K562 (cell line): ENCODE measurements around the gene GRK4. TPM values are rescaled to one million over a fixed set of nuclear protein-coding genes. Genes with fewer than 3 reads are reported as not detected.

Source experiments
- CC2D1A ChIP-seq: fragments of 450-650 bp; IDR thresholded peaks from 2 replicates; pipeline ENCODE4 v1.6.1; 2017; ENCODE audit warnings: mild to moderate bottlenecking
- ELK1 ChIP-seq: sonication (generic); formaldehyde crosslinking; IDR thresholded peaks from 2 replicates; pipeline ENCODE4 v1.8.1; 2022; ENCODE audit warnings: missing genetic modification reagents
- HCFC1 ChIP-seq: IDR thresholded peaks from 2 replicates; pipeline ENCODE4 v1.6.1; 2012; ENCODE audit warnings: low read depth, low read length, improper control_type of control experiment
- HDAC2 ChIP-seq: fragments of 450-650 bp; IDR thresholded peaks from 2 replicates; pipeline ENCODE4 v1.6.1; 2016; ENCODE audit warnings: mild to moderate bottlenecking
- HLTF ChIP-seq: fragments of 450-650 bp; IDR thresholded peaks from 2 replicates; pipeline ENCODE4 v1.6.1; 2016
- LARP7 ChIP-seq: fragments of 450-650 bp; IDR thresholded peaks from 2 replicates; pipeline ENCODE4 v1.6.1; 2016
- MCM5 ChIP-seq: fragments of 450-650 bp; IDR thresholded peaks from 2 replicates; pipeline ENCODE4 v1.6.1; 2016; ENCODE audit warnings: low read depth
- NFE2 ChIP-seq: IDR thresholded peaks from 2 replicates; pipeline ENCODE4 v1.6.1; 2014; ENCODE audit warnings: antibody characterized with exemption, low read depth
- NFXL1 ChIP-seq: fragments of 450-650 bp; formaldehyde crosslinking; IDR thresholded peaks from 2 replicates; pipeline ENCODE4 v1.4.0; 2021; ENCODE audit warnings: mild to moderate bottlenecking
- NUFIP1 ChIP-seq: fragments of 450-650 bp; IDR thresholded peaks from 2 replicates; pipeline ENCODE4 v1.6.1; 2018; ENCODE audit not compliant: partially characterized antibody
- PRPF4 ChIP-seq: fragments of 200-400 bp; formaldehyde crosslinking; IDR thresholded peaks from one replicate; pipeline ENCODE4 v1.6.1; 2017; ENCODE audit warnings: low read length, low read depth, mild to moderate bottlenecking; ENCODE audit not compliant: insufficient read depth, poor library complexity, severe bottlenecking
- SNIP1 ChIP-seq: fragments of 450-650 bp; IDR thresholded peaks from 2 replicates; pipeline ENCODE4 v1.7.1; 2017; ENCODE audit warnings: low read depth, mild to moderate bottlenecking
- SP1 ChIP-seq: sonication (generic); formaldehyde crosslinking; IDR thresholded peaks from 2 replicates; pipeline ENCODE4 v1.8.1; 2022; ENCODE audit warnings: mild to moderate bottlenecking, missing genetic modification reagents
- TFE3 ChIP-seq: fragments of 450-650 bp; formaldehyde crosslinking; IDR thresholded peaks from 2 replicates; pipeline ENCODE4 v1.4.0; 2020; ENCODE audit warnings: mild to moderate bottlenecking, mixed read lengths
- THAP12 ChIP-seq: fragments of 250-450 bp; sonication (Bioruptor Pico); IDR thresholded peaks from 2 replicates; pipeline ENCODE4 v1.9.0; 2021; ENCODE audit warnings: mild to moderate bottlenecking, inconsistent platforms
- THAP7 ChIP-seq: fragments of 250-450 bp; sonication (Bioruptor Pico); IDR thresholded peaks from 2 replicates; pipeline ENCODE4 v1.5.0; 2021
- ZNF143 ChIP-seq: sonication (generic); formaldehyde crosslinking; IDR thresholded peaks from 2 replicates; pipeline ENCODE4 v1.9.0; 2022; ENCODE audit warnings: mild to moderate bottlenecking, missing genetic modification reagents
- polyA plus RNA-seq, 8 experiments: library from polyadenylated mRNA; depleted of rRNA in 4 of 8; stranded (reverse) in 5 of 8; unstranded in 3 of 8; fragments of >200 nt; fragmentation: Nextera tagmentation in 2 of 8; fragmentation: Illumina TruSeq in 1 of 8; extraction: Ambion mirVana in 2 of 8; extraction: Trizol in 1 of 8; gene quantifications; 2 replicates each; pipeline versions ENCODE4 v1.2.1 to v1.2.3, GENCODE V29; 2011 to 2014; ENCODE audit warnings: inconsistent platforms in 1 of 8, missing spikeins in 1 of 8
- total RNA-seq, 7 experiments: library from RNA; depleted of rRNA in 6 of 7; stranded (reverse); fragments of >200 nt in 6 of 7; fragmentation: Illumina TruSeq in 2 of 7; extraction: Trizol in 2 of 7; gene quantifications; 2 replicates each; pipeline versions ENCODE4 v1.2.1 to v1.2.3, GENCODE V29; 2011 to 2021; ENCODE audit warnings: low replicate concordance in 1 of 7
- TF ChIP-seq, protein P1 (sequence below): sonication (generic); formaldehyde crosslinking; IDR thresholded peaks from 2 replicates; pipeline ENCODE4 v1.8.0; 2022; ENCODE audit warnings: missing genetic modification reagents, mild to moderate bottlenecking, moderate library complexity, borderline replicate concordance
- TF ChIP-seq, protein P2 (sequence below): fragments of 450-650 bp; IDR thresholded peaks from 2 replicates; pipeline ENCODE4 v1.7.1; 2018; ENCODE audit warnings: mild to moderate bottlenecking, low read depth; ENCODE audit not compliant: partially characterized antibody

The GRK4 gene
- total and polyA plus RNA-seq, 9 of the 15 experiments (the other 6 are each of a cell fraction or from before 2014, with no cell fraction given): 1.1 to 4.8 (median 2.6) TPM

GRCh38 chr4:2934813-2935761, 28.3 kb upstream of the GRK4 start (continued):
- TF ChIP-seq NFXL1 (no peak), LARP7 (no peak), SNIP1 (no peak), SP1 (CRISPR knock-in tag) (peak; percentile 85), ELK1 (CRISPR knock-in tag) (no peak), ZNF143 (CRISPR knock-in tag) (no peak; the same call in 1 of the 2 replicates), NFE2 (no peak), NUFIP1 (no peak), HDAC2 (no peak), TFE3 (no peak), HLTF (no peak), HCFC1 (peak; percentile 61), THAP12 (CRISPR knock-in tag) (peak; percentile 83; the same call in 1 of the 2 replicates), PRPF4 (no peak), CC2D1A (no peak), THAP7 (CRISPR knock-in tag) (no peak; the same call in 1 of the 2 replicates), MCM5 (no peak)
- TF ChIP-seq, protein P1, sequence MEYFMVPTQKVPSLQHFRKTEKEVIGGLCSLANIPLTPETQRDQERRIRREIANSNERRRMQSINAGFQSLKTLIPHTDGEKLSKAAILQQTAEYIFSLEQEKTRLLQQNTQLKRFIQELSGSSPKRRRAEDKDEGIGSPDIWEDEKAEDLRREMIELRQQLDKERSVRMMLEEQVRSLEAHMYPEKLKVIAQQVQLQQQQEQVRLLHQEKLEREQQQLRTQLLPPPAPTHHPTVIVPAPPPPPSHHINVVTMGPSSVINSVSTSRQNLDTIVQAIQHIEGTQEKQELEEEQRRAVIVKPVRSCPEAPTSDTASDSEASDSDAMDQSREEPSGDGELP (CRISPR knock-in tag): peak; percentile 49; the same call in 1 of the 2 replicates
- TF ChIP-seq, protein P2, sequence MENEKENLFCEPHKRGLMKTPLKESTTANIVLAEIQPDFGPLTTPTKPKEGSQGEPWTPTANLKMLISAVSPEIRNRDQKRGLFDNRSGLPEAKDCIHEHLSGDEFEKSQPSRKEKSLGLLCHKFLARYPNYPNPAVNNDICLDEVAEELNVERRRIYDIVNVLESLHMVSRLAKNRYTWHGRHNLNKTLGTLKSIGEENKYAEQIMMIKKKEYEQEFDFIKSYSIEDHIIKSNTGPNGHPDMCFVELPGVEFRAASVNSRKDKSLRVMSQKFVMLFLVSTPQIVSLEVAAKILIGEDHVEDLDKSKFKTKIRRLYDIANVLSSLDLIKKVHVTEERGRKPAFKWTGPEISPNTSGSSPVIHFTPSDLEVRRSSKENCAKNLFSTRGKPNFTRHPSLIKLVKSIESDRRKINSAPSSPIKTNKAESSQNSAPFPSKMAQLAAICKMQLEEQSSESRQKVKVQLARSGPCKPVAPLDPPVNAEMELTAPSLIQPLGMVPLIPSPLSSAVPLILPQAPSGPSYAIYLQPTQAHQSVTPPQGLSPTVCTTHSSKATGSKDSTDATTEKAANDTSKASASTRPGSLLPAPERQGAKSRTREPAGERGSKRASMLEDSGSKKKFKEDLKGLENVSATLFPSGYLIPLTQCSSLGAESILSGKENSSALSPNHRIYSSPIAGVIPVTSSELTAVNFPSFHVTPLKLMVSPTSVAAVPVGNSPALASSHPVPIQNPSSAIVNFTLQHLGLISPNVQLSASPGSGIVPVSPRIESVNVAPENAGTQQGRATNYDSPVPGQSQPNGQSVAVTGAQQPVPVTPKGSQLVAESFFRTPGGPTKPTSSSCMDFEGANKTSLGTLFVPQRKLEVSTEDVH: peak; percentile 72
